IMR-90 (cell line): ENCODE measurements around the gene BRD3. TPM values are rescaled to one million over a fixed set of nuclear protein-coding genes. Genes with fewer than 3 reads are reported as not detected.

Source experiments
- ATAC-seq: fragments of 200-7000 bp; cut with Tn5 transposase; 2 replicates; pipeline ENCODE4 v1.9.1; 2020; ENCODE audit warnings: low read depth, mild to moderate bottlenecking, moderate library complexity
- BruUV-seq: library from RNA; stranded (reverse); fragments of 400-500 nt; replicated peaks from 2 replicates; lab custom pipeline; 2021; lab: Mats Ljungman, UMichigan
- CTCF ChIA-PET: fragments of 300-600 bp; formaldehyde crosslinking; extraction: SDS; loops from one replicate; lab custom pipeline; 2021; ENCODE audit warnings: antibody characterized with exemption; lab: Yijun Ruan, JAX
- POLR2A ChIA-PET: fragments of 300-600 bp; sonication (Branson Sonifier 250); formaldehyde crosslinking; loops from one replicate; lab custom pipeline; 2022; ENCODE audit warnings: antibody characterized with exemption; ENCODE audit not compliant: unreplicated experiment; lab: Charles Lee
- DNase-seq: peaks from one replicate; pipeline ENCODE4 v3.0.0; 2013
- H2AFZ ChIP-seq: replicated peaks from 2 replicates; pipeline ENCODE3; 2013; ENCODE audit warnings: low read length, mild to moderate bottlenecking; ENCODE audit not compliant: poor library complexity
- H2AK5ac ChIP-seq: 2 replicates; pipeline ENCODE4 v1.6.1; 2013; ENCODE audit warnings: low read depth, low read length, inconsistent platforms
- H2AK9ac ChIP-seq: replicated peaks from 2 replicates; pipeline ENCODE3; 2013; ENCODE audit warnings: mild to moderate bottlenecking, low read depth, low read length, moderate library complexity; ENCODE audit not compliant: poor library complexity
- H2BK120ac ChIP-seq: 2 replicates; pipeline ENCODE4 v1.6.1; 2013; ENCODE audit warnings: low read depth, low read length, inconsistent platforms
- H2BK15ac ChIP-seq: 3 replicates; pipeline ENCODE4 v1.6.1; 2013; ENCODE audit warnings: low read depth, low read length, inconsistent platforms
- H2BK20ac ChIP-seq: 2 replicates; pipeline ENCODE4 v1.6.1; 2013; ENCODE audit warnings: low read depth, mild to moderate bottlenecking, inconsistent platforms, low read length, moderate library complexity
- H2BK5ac ChIP-seq: 2 replicates; pipeline ENCODE4 v1.6.1; 2013; ENCODE audit warnings: mild to moderate bottlenecking, low read depth, low read length, inconsistent platforms; ENCODE audit not compliant: poor library complexity, severe bottlenecking
- H3K14ac ChIP-seq: replicated peaks from 2 replicates; pipeline ENCODE4 v1.6.1; 2013; ENCODE audit warnings: low read depth, low read length, inconsistent platforms
- H3K18ac ChIP-seq: 2 replicates; pipeline ENCODE4 v1.6.1; 2013; ENCODE audit warnings: low read depth, low read length, control low read depth
- H3K23ac ChIP-seq: 2 replicates; pipeline ENCODE4 v1.6.1; 2013; ENCODE audit warnings: low read depth, low read length, inconsistent platforms
- H3K27ac ChIP-seq: 2 replicates; pipeline ENCODE4 v1.5.1; 2013; ENCODE audit warnings: mild to moderate bottlenecking, control low read depth, low read length; ENCODE audit not compliant: insufficient read depth
- H3K27me3 ChIP-seq: 2 replicates; pipeline ENCODE4 v1.6.1; 2013; ENCODE audit warnings: low read length; ENCODE audit not compliant: control insufficient read depth, insufficient read depth
- H3K36me3 ChIP-seq: 2 replicates; pipeline ENCODE4 v1.6.1; 2013; ENCODE audit warnings: low read length, mixed read lengths; ENCODE audit not compliant: control insufficient read depth, insufficient read depth
- H3K4ac ChIP-seq: 2 replicates; pipeline ENCODE4 v1.6.1; 2013; ENCODE audit warnings: low read depth, low read length, inconsistent platforms
- H3K4me1 ChIP-seq: 2 replicates; pipeline ENCODE4 v1.6.1; 2013; ENCODE audit warnings: low read length, mixed read lengths; ENCODE audit not compliant: control insufficient read depth, insufficient read depth
- H3K4me2 ChIP-seq: 2 replicates; pipeline ENCODE4 v1.6.1; 2013; ENCODE audit warnings: low read depth, mild to moderate bottlenecking, control low read depth, low read length, moderate library complexity
- H3K4me3 ChIP-seq: 2 replicates; pipeline ENCODE4 v1.5.1; 2013; ENCODE audit warnings: low read depth, mild to moderate bottlenecking, control low read depth, low read length, moderate library complexity; ENCODE audit not compliant: insufficient read depth
- H3K56ac ChIP-seq: 2 replicates; pipeline ENCODE4 v1.6.1; 2013; ENCODE audit warnings: low read length, inconsistent platforms; ENCODE audit not compliant: insufficient read depth; ENCODE audit errors: extremely low read depth
- H3K79me1 ChIP-seq, 2 experiments: 2 replicates each; pipeline ENCODE4 v1.6.1; 2013; ENCODE audit warnings: low read length in 2 of 2, inconsistent platforms in 1 of 2, low read depth in 1 of 2
- H3K9ac ChIP-seq: 2 replicates; pipeline ENCODE4 v1.6.1; 2013; ENCODE audit warnings: low read depth, low read length, control low read depth
- H3K9me1 ChIP-seq: 2 replicates; pipeline ENCODE4 v1.6.1; 2013; ENCODE audit warnings: low read length, inconsistent platforms; ENCODE audit not compliant: insufficient read depth
- H3K9me3 ChIP-seq: 2 replicates; pipeline ENCODE4 v1.6.1; 2013; ENCODE audit warnings: low read length; ENCODE audit not compliant: control insufficient read depth, insufficient read depth
- H4K20me1 ChIP-seq: 2 replicates; pipeline ENCODE4 v1.6.1; 2013; ENCODE audit warnings: low read length, inconsistent platforms; ENCODE audit not compliant: insufficient read depth
- H4K5ac ChIP-seq: 2 replicates; pipeline ENCODE4 v1.6.1; 2013; ENCODE audit warnings: mild to moderate bottlenecking, low read depth, low read length, control low read depth
- H4K8ac ChIP-seq, 2 experiments: 2 replicates each; pipeline ENCODE4 v1.6.1; 2013; ENCODE audit warnings: low read depth in 2 of 2, low read length in 2 of 2, control low read depth in 1 of 2, inconsistent platforms in 1 of 2
- H4K91ac ChIP-seq: 2 replicates; pipeline ENCODE4 v1.6.1; 2013; ENCODE audit warnings: low read depth, low read length, inconsistent platforms; ENCODE audit not compliant: insufficient read depth
- CHD1 ChIP-seq: IDR thresholded peaks from 2 replicates; pipeline ENCODE4 v1.6.1; 2012; ENCODE audit warnings: low read depth, low read length, improper control_type of control experiment
- MAZ ChIP-seq: IDR thresholded peaks from 2 replicates; pipeline ENCODE4 v1.6.1; 2012; ENCODE audit warnings: low read depth, mild to moderate bottlenecking, low read length, improper control_type of control experiment, moderate library complexity, borderline replicate concordance
- MXI1 ChIP-seq: IDR thresholded peaks from 2 replicates; pipeline ENCODE4 v1.6.1; 2012; ENCODE audit warnings: low read depth, mild to moderate bottlenecking, low read length, moderate library complexity, borderline replicate concordance
- RAD21 ChIP-seq: IDR thresholded peaks from 2 replicates; pipeline ENCODE4 v1.6.1; 2012; ENCODE audit warnings: low read length, improper control_type of control experiment
- RCOR1 ChIP-seq: IDR thresholded peaks from 2 replicates; pipeline ENCODE4 v1.6.1; 2012; ENCODE audit warnings: mild to moderate bottlenecking, low read length, improper control_type of control experiment; ENCODE audit not compliant: insufficient replicate concordance
- WGBS, 2 experiments: methylation state at CpG; one replicate each; pipeline versions ENCODE4 v1.1.5 to v1.1.7; 2013; ENCODE audit warnings: missing lambda C conversion rate in 2 of 2; ENCODE audit not compliant: insufficient read length in 1 of 2; ENCODE audit errors: extremely low coverage in 2 of 2; 5-methylcytosine and 5-hydroxymethylcytosine counted together
- dilution Hi-C: fragments of 300-500 bp; cut with HindIII; formaldehyde crosslinking; loops from one replicate; pipeline ENCODE4 v1.14.3; 2018; ENCODE audit warnings: low sequenced_read_pairs; ENCODE audit not compliant: unreplicated experiment
- in situ Hi-C: fragments of 300-500 bp; cut with MboI; formaldehyde crosslinking; loops from 3 replicates; pipeline ENCODE4 v1.14.3; 2019; ENCODE audit warnings: low sequenced_read_pairs, inconsistent platforms, mixed read lengths
- intact Hi-C: fragments of 100-400 bp; cut with micrococcal nuclease; formaldehyde crosslinking; loops from 2 replicates; pipeline ENCODE4 v1.10.0; 2022
- polyA plus RNA-seq, 3 experiments: library from polyadenylated mRNA; depleted of rRNA; stranded (reverse); fragments of >200 nt; gene quantifications; 2 replicates each; pipeline ENCODE4 v1.2.3, GENCODE V29; 2012; ENCODE audit warnings: low replicate concordance in 1 of 3
- total RNA-seq: library from RNA; depleted of rRNA; stranded (reverse); fragments of >200 nt; gene quantifications from 2 replicates; pipeline ENCODE4 v1.2.3, GENCODE V29; 2012
- TF ChIP-seq, protein P1 (sequence below): fragments of 150-350 bp; IDR thresholded peaks from 2 replicates; pipeline ENCODE4 v1.6.1; 2017; ENCODE audit warnings: mild to moderate bottlenecking, antibody characterized with exemption, low read length, low read depth

Gene BRD3
- total and polyA plus RNA-seq, 2 of the 4 experiments (the other 2 are of a cell fraction), result 2.2 to 7.1 TPM

DNA sequence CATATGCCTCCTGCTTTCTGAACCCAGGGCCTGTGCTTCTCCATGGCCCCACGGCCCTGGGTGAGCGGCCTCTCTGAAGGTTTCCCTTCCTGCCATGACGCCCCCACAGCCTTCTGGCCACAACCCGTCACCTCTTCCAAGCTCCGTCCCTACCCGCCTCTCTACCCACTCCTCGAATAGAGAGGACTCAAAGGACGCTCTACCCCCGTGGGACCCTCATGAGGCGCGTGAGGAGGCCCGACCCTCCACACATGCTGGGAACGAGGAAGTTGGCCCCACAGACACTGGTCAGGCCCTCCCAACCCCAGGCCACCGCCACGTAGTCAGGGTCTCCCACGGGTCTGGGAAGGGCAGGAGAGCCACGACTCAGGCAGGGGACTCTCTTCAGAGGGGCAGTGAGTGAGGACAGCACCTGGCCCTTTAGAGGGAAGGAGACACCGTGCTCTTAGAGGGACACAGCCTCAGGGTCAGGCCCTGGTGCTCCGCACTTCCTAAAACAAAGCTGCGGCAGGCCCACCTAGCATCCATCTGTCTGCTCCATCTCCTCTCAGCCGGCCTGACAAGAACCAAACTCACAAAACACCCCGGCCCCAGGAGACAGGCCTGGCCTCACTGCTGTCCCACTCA lies 5.3 kb downstream of the BRD3 start:
- ATAC-seq, result no peak
- ChIA-PET CTCF (no interaction called here), POLR2A (no interaction called here)
- no peak overlapping the region for H3K14ac ChIP-seq
- H3K4me3 ChIP-seq, result no peak overlapping the region
- H4K8ac ChIP-seq, result no peak overlapping the region
- H3K23ac ChIP-seq, result no peak overlapping the region
- WGBS, 2 experiments, result 74% methylated on average over 4 of the region's 22 CpGs; no CpG with 5 or more reads in 1 of the 2 experiments
- in situ Hi-C loops (no loop called here), dilution Hi-C loops (no loop called here), intact Hi-C loops (loop anchor here (10.0 kb wide), 2 partner anchors 262 to 382 kb away; partner anchors contain the start of gene RXRA)
- H2BK15ac ChIP-seq, result no peak overlapping the region
- H3K9ac ChIP-seq, result no peak overlapping the region
- H3K9me3 ChIP-seq, result no peaks in the 10 kb centered on the region
- no peak overlapping the region for H2BK20ac ChIP-seq
- no peak overlapping the region for H2BK5ac ChIP-seq
- peaks cover 92% of the 10 kb centered on the region for H4K20me1 ChIP-seq
- H2AK5ac ChIP-seq, result no peak overlapping the region
- H4K5ac ChIP-seq, result no peak overlapping the region
- H3K18ac ChIP-seq, result no peak overlapping the region
- no peak overlapping the region for H3K4ac ChIP-seq
- H3K27ac ChIP-seq, result no peak overlapping the region
- H3K9me1 ChIP-seq, result peaks cover 15% of the 10 kb centered on the region; the same call in 1 of the 2 replicates
- H3K4me1 ChIP-seq, result peaks cover 11% of the 10 kb centered on the region
- TF ChIP-seq RAD21 (no peak), RCOR1 (no peak), MXI1 (no peak), CHD1 (no peak), MAZ (no peak)
- TF ChIP-seq, protein P1, sequence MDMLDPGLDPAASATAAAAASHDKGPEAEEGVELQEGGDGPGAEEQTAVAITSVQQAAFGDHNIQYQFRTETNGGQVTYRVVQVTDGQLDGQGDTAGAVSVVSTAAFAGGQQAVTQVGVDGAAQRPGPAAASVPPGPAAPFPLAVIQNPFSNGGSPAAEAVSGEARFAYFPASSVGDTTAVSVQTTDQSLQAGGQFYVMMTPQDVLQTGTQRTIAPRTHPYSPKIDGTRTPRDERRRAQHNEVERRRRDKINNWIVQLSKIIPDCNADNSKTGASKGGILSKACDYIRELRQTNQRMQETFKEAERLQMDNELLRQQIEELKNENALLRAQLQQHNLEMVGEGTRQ, result no peak
- no peak overlapping the region for H3K4me2 ChIP-seq
- no peak overlapping the region for H4K91ac ChIP-seq
- no peak overlapping the region for H2AK9ac ChIP-seq
- no peak overlapping the region for H2AFZ ChIP-seq
- DNase-seq, result no peak
- BruUV-seq, result no TSS peak
- H3K79me1 ChIP-seq, result peaks cover 33 to 93% of the 10 kb centered on the region in 2 experiments
- H3K27me3 ChIP-seq, result no peaks in the 10 kb centered on the region
- no peak overlapping the region for H2BK120ac ChIP-seq
- no peaks in the 10 kb centered on the region for H3K36me3 ChIP-seq
- H3K56ac ChIP-seq, result no peak overlapping the region
